ENCODE results near the gene MDN1.
A peak's percentile ranks its signal among the peaks of the same experiment; 100 is the strongest.

MDN1 gene

GRCh38 chr6:89799096-89799495, 20.5 kb downstream of the MDN1 start:
- CTCF ChIA-PET: no interaction called here
- no peak for TF ChIP-seq CTCF (IDR thresholded peaks at IDR 0.05; ENCODE audit: insufficient read depth, low read length, missing control alignments)
- no peak for DNase-seq (ENCODE audit: low read depth, low spot score)
- H3K4me3 ChIP-seq (ENCODE audit: low read depth, low read length): no peak overlapping the region
- POLR2A ChIA-PET: no interaction called here

- no peak for DNase-seq (ENCODE audit: low read depth, low spot score)
- no peak for TF ChIP-seq CTCF (IDR thresholded peaks at IDR 0.05; ENCODE audit: insufficient read depth, low read length, missing control alignments)
- ChIA-PET POLR2A (no interaction called here), CTCF (no interaction called here)
- H3K4me3 ChIP-seq (ENCODE audit: low read depth, low read length): no peak overlapping the region
Measured at GRCh38 chr6:89797317-89797716, 22.3 kb downstream of the MDN1 start.

GRCh38 chr6:89794324-89794723, 25.3 kb downstream of the MDN1 start:
- TF ChIP-seq CTCF (IDR thresholded peaks at IDR 0.05; ENCODE audit: insufficient read depth, low read length, missing control alignments): no peak
- ChIA-PET CTCF (no interaction called here), POLR2A (no interaction called here)
- DNase-seq (ENCODE audit: low read depth, low spot score): no peak
- no peak overlapping the region for H3K4me3 ChIP-seq (ENCODE audit: low read depth, low read length)

- no peak for DNase-seq (ENCODE audit: low read depth, low spot score)
- CTCF ChIA-PET: interaction anchor here (0.7 to 1.4 kb wide), 6 partner anchors 11 to 39 kb away, joined by 3 to 6 read pairs (median 4); no protein-coding TSS in a partner anchor
Measured at GRCh38 chr6:89793586-89793985, 26.0 kb downstream of the MDN1 start.

GRCh38 chr6:89792881-89793280, 26.7 kb downstream of the MDN1 start:
- DNase-seq (ENCODE audit: low read depth, low spot score): no peak

More at GRCh38 chr6:89793586-89793985, 26.0 kb downstream of the MDN1 start:
- no peak for TF ChIP-seq CTCF (IDR thresholded peaks at IDR 0.05; ENCODE audit: insufficient read depth, low read length, missing control alignments)
- no peak overlapping the region for H3K4me3 ChIP-seq (ENCODE audit: low read depth, low read length)
- POLR2A ChIA-PET: no interaction called here

GRCh38 chr6:89790403-89790802, 29.2 kb downstream of the MDN1 start:
- no peak for DNase-seq (ENCODE audit: low read depth, low spot score)
- POLR2A ChIA-PET: no interaction called here
- no peak for TF ChIP-seq CTCF (IDR thresholded peaks at IDR 0.05; ENCODE audit: insufficient read depth, low read length, missing control alignments)
- CTCF ChIA-PET: no interaction called here
- no peak overlapping the region for H3K4me3 ChIP-seq (ENCODE audit: low read depth, low read length)

More at GRCh38 chr6:89792881-89793280, 26.7 kb downstream of the MDN1 start:
- ChIA-PET CTCF (interaction anchor here (0.7 to 1.4 kb wide), 6 partner anchors 11 to 38 kb away, joined by 3 to 6 read pairs (median 4); no protein-coding TSS in a partner anchor), POLR2A (no interaction called here)
- TF ChIP-seq CTCF (IDR thresholded peaks at IDR 0.05; ENCODE audit: insufficient read depth, low read length, missing control alignments): peak; percentile 45
- no peak overlapping the region for H3K4me3 ChIP-seq (ENCODE audit: low read depth, low read length)
